GM12878 (cell line): ENCODE data around the gene CYB5R3. TPM values are rescaled to one million over a fixed set of nuclear protein-coding genes. Genes with fewer than 3 reads are reported as not detected.
"Not testable (repeated sequence)": the region's sequence is repeated elsewhere in the genome, so short reads cannot be mapped to it uniquely, and the experiment has no call there.

Source experiments
- ATAC-seq: fragments of 200-7000 bp; cut with Tn5 transposase; 3 replicates; pipeline ENCODE4 v1.9.1; 2020; ENCODE audit warnings: mild to moderate bottlenecking, moderate library complexity
- BruUV-seq: library from RNA; stranded (reverse); fragments of 400-500 nt; replicated peaks from 2 replicates; lab custom pipeline; 2021; lab: Mats Ljungman, UMichigan
- CTCF ChIA-PET: fragments of 300-600 bp; sonication (Branson Sonifier 250); formaldehyde crosslinking; extraction: SDS; loops from one replicate; lab custom pipeline; 2021; ENCODE audit warnings: inconsistent platforms; lab: Yijun Ruan, JAX
- POLR2A ChIA-PET: fragments of 350-600 bp; formaldehyde crosslinking; extraction: SDS; loops from one replicate; lab custom pipeline; 2021; ENCODE audit warnings: inconsistent platforms; lab: Charles Lee
- RAD21 ChIA-PET: fragments of 300-600 bp; sonication (Branson Sonifier 250); formaldehyde crosslinking; loops from one replicate; lab custom pipeline; 2023; ENCODE audit warnings: antibody characterized with exemption; ENCODE audit not compliant: unreplicated experiment; lab: Charles Lee
- SMC1A ChIA-PET: fragments of 300-600 bp; sonication (Branson Sonifier 250); formaldehyde crosslinking; loops from one replicate; lab custom pipeline; 2023; ENCODE audit not compliant: unreplicated experiment, uncharacterized antibody; lab: Charles Lee
- DNase-seq: peaks from one replicate; pipeline ENCODE4 v3.0.0-alpha.2; 2011; ENCODE audit warnings: low read depth, low spot score
- FAIRE-seq: peaks from 3 replicates; lab custom pipeline; 2011; peaks lifted over from hg19 to GRCh38; lab: Jason Lieb, UNC
- H2AFZ ChIP-seq: 2 replicates; pipeline ENCODE4 v1.6.0; 2011; ENCODE audit warnings: low read depth, low read length, control low read depth; ENCODE audit not compliant: control insufficient read depth
- H3K27ac ChIP-seq: 2 replicates; pipeline ENCODE4 v1.5.1; 2011; ENCODE audit warnings: control low read depth; ENCODE audit not compliant: control insufficient read depth, insufficient read depth
- H3K27me3 ChIP-seq, 2 experiments: replicated peaks in 1 of 2; 2 replicates each; pipeline versions ENCODE4 v1.6.0 to v1.6.1; 2011; ENCODE audit warnings: low read length in 1 of 2; ENCODE audit not compliant: control insufficient read depth in 2 of 2, insufficient read depth in 2 of 2
- H3K36me3 ChIP-seq, 2 experiments: 2 replicates each; pipeline ENCODE4 v1.5.1; 2011; ENCODE audit warnings: low read length in 1 of 2; ENCODE audit not compliant: control insufficient read depth in 2 of 2, insufficient read depth in 2 of 2
- H3K4me1 ChIP-seq: 2 replicates; pipeline ENCODE4 v1.6.1; 2011; ENCODE audit warnings: mild to moderate bottlenecking, low read length, moderate library complexity, mixed read lengths; ENCODE audit not compliant: control insufficient read depth, insufficient read depth
- H3K4me2 ChIP-seq: 2 replicates; pipeline ENCODE4 v1.6.0; 2011; ENCODE audit warnings: control low read depth; ENCODE audit not compliant: control insufficient read depth, insufficient read depth
- H3K4me3 ChIP-seq: fragments of 200-600 bp; sonication (generic); 2 replicates; pipeline ENCODE4 v1.5.1; 2016
- H3K79me2 ChIP-seq: 2 replicates; pipeline ENCODE4 v1.6.0; 2011; ENCODE audit warnings: low read length; ENCODE audit not compliant: control insufficient read depth, insufficient read depth
- H3K9ac ChIP-seq: 2 replicates; pipeline ENCODE4 v1.8.0; 2011; ENCODE audit warnings: low read length, control low read depth, mixed read lengths; ENCODE audit not compliant: control insufficient read depth, insufficient read depth
- H3K9me3 ChIP-seq: replicated peaks from 3 replicates; pipeline ENCODE4 v1.5.1; 2011; ENCODE audit warnings: mild to moderate bottlenecking, low read length; ENCODE audit not compliant: control insufficient read depth, insufficient read depth
- H4K20me1 ChIP-seq: 2 replicates; pipeline ENCODE4 v1.6.0; 2011; ENCODE audit not compliant: control insufficient read depth, insufficient read depth
- ATF7 ChIP-seq: fragments of 450-650 bp; IDR thresholded peaks from 2 replicates; pipeline ENCODE4 v1.6.1; 2016; ENCODE audit warnings: low read depth, mild to moderate bottlenecking
- IRF3 ChIP-seq: fragments of 450-650 bp; IDR thresholded peaks from 2 replicates; pipeline ENCODE4 v1.6.1; 2014; ENCODE audit warnings: mild to moderate bottlenecking
- PAX5 ChIP-seq: IDR thresholded peaks from 2 replicates; pipeline ENCODE4 v1.6.1; 2011; ENCODE audit warnings: low read depth, low read length, borderline replicate concordance
- WGBS: methylation state at CpG from one replicate; pipeline ENCODE4 v1.1.6; 2016; ENCODE audit warnings: low lambda C conversion rate; ENCODE audit not compliant: insufficient replicate concordance, insufficient coverage; ENCODE audit errors: missing lambda C conversion rate; 5-methylcytosine and 5-hydroxymethylcytosine counted together
- in situ Hi-C: fragments of 300-500 bp; cut with MboI; formaldehyde crosslinking; loops from 9 replicates; pipeline ENCODE4 v1.14.3; 2018; ENCODE audit warnings: mixed read lengths
- intact Hi-C: fragments of 100-400 bp; cut with micrococcal nuclease; formaldehyde crosslinking; loops from one replicate; pipeline ENCODE4 v1.14.2; 2022; ENCODE audit not compliant: unreplicated experiment
- polyA plus RNA-seq, 11 experiments: library from polyadenylated mRNA; depleted of rRNA in 4 of 11; unstranded in 6 of 11; stranded (reverse) in 5 of 11; fragments of >200 nt; fragmentation: Nextera tagmentation in 4 of 11; fragmentation: Illumina TruSeq in 1 of 11; extraction: Ambion mirVana in 4 of 11; extraction: Trizol in 1 of 11; gene quantifications; 1 replicate in 1 of 11; 2 replicates in 10 of 11; pipeline versions ENCODE4 v1.2.1 to v1.2.3, GENCODE V29; 2011 to 2016; ENCODE audit warnings: inconsistent platforms in 2 of 11, missing spikeins in 2 of 11, low read depth in 1 of 11
- total RNA-seq, 4 experiments: library from RNA; depleted of rRNA in 3 of 4; stranded (reverse); fragments of >200 nt in 3 of 4; fragmentation: Illumina TruSeq in 1 of 4; extraction: Trizol in 1 of 4; gene quantifications; 2 replicates each; pipeline versions ENCODE4 v1.2.1 to v1.2.3, GENCODE V29; 2013 to 2021

The CYB5R3 gene
- total and polyA plus RNA-seq, 10 of the 15 experiments (the other 5 are each of a cell fraction or from before 2014, with no cell fraction given): 2.0 to 119 (median 67.8) TPM

GRCh38 chr22:42670046-42670445 lies 20.9 kb upstream of the CYB5R3 start:
- Histone ChIP-seq H3K4me3 (no peak overlapping the region), H3K9me3 (peaks cover 2% of the 10 kb centered on the region; the same call in 2 of the 3 replicates), H4K20me1 (no peaks in the 10 kb centered on the region), H3K79me2 (no peaks in the 10 kb centered on the region), H3K9ac (no peak overlapping the region), H2AFZ (no peak overlapping the region), H3K4me2 (no peak overlapping the region), H3K27me3 (no peaks in the 10 kb centered on the region), H3K36me3 (no peaks in the 10 kb centered on the region), H3K27ac (no peak overlapping the region), H3K4me1 (peaks cover 35% of the 10 kb centered on the region)
- ATAC-seq: no peak
- DNase-seq: no peak
- BruUV-seq: no TSS peak
- CTCF ChIA-PET: no interaction called here
- intact Hi-C loops: no loop called here
- SMC1A ChIA-PET: interaction anchor here (1.5 kb wide), 1 partner anchor 13 kb away, joined by 3 read pairs; no protein-coding TSS in a partner anchor
- 73% methylated on average over 4 of the region's 4 CpGs for WGBS
- in situ Hi-C loops: loop anchor here (25.0 kb wide), 1 partner anchor 1367 kb away; no protein-coding TSS in a partner anchor
- no peak for FAIRE-seq
- POLR2A ChIA-PET: interaction anchor here (1.5 kb wide), 1 partner anchor 37 kb away, joined by 3 read pairs; no protein-coding TSS in a partner anchor
- RAD21 ChIA-PET: no interaction called here
- no peak for TF ChIP-seq ATF7
- no peak for TF ChIP-seq PAX5
- no peak for TF ChIP-seq IRF3

- H2AFZ ChIP-seq, H3K9me3 ChIP-seq, FAIRE-seq, intact Hi-C loops, H4K20me1 ChIP-seq, H3K36me3 ChIP-seq, DNase-seq, H3K27me3 ChIP-seq, H3K79me2 ChIP-seq, H3K9ac ChIP-seq, BruUV-seq, ATAC-seq, H3K4me3 ChIP-seq: not testable (repeated sequence)
- ChIA-PET CTCF (interaction anchor here (0.6 to 1.1 kb wide), 5 partner anchors 17 to 303 kb away, joined by 3 to 4 read pairs (median 3); partner anchors contain the start of gene POLDIP3), SMC1A (interaction anchor here (0.8 to 2.3 kb wide), 7 partner anchors 11 to 151 kb away, joined by 3 to 9 read pairs (median 4); no protein-coding TSS in a partner anchor), RAD21 (interaction anchor here (0.7 to 3.4 kb wide), 7 partner anchors 9 to 545 kb away, joined by 3 to 19 read pairs (median 4); no protein-coding TSS in a partner anchor), POLR2A (interaction anchor here (0.6 to 1.2 kb wide), 6 partner anchors 10 to 52 kb away, joined by 3 to 5 read pairs (median 4); no protein-coding TSS in a partner anchor)
- Histone ChIP-seq H3K27ac (peak overlapping the region; percentile 78), H3K4me2 (peak overlapping the region; percentile 46; the same call in 1 of the 2 replicates), H3K4me1 (peaks cover 42% of the 10 kb centered on the region)
- WGBS: 32% methylated on average over 3 of the region's 3 CpGs
- in situ Hi-C loops: loop anchor here (25.0 kb wide), 1 partner anchor 1371 kb away; no protein-coding TSS in a partner anchor
These were observed 17.2 kb upstream of the CYB5R3 start for GRCh38 chr22:42666393-42666792.
